ENCODE data around the gene SCNN1G.

Gene SCNN1G

DNA sequence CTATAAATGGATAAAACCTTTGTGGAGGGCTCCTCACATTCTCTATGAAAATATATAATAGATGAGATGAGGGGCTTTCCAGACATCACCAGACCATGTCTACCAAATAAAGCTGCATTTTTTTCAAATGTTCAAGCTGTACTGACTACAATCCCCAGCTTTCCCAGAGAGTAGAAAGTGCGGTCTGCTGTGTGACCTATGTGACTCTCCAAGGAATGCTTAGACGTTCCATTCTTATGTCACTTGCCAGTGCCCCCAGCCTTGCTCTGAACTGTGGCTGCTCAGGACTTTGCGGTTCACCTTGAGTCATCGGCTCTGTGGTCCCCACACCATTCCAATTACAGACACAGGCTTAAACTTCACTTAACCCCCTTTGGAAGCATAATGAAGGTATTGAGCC lies 71.8 kb downstream of the SCNN1G start:
- no peak for DNase-seq

- DNase-seq, result no peak
Observed at GRCh38 chr16:23255000-23255399, 72.5 kb downstream of the SCNN1G start.

DNA sequence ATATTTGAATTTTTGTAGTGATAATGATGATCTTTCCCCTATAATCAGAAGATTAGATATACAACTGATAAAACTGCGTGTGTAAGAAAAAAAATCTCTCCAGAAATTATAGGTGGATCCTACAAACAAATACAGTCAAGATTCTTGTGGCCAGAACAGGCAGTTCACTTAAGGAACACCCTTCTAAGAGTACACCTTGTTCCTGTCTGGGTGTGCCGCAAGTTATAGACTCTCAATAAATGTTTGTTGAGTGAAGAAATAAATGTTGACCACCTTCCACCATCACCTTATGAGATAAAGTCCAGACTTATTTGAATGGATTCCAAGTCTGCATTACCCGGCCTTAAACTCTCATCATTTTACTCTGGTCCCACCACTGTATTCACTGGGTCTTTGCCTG lies 73.9 kb downstream of the SCNN1G start:
- DNase-seq, result no peak

DNA sequence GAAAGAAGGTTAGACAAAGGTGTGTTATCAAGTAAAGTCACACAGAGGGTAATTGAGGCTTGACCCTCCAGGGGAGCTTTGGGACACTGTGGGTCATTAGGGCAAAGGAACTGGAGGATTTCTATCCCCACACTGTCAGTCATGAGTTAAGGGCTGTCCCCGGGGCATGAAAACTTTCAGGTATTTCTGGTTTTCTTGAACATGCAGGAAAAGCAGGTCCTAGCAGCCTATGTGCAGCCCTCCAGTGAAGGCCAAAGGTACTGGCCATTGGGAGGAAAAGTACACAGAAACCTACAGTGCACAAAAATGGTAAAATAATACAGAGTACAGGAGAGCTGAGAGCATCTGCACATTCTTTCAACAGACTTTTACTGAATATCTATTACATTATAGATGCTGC lies 75.1 kb downstream of the SCNN1G start:
- DNase-seq, result no peak

- DNase-seq, result no peak
Observed at GRCh38 chr16:23258919-23259237, 76.3 kb downstream of the SCNN1G start.

Data from DMS79 (cell line).